ENCODE results near the gene TREM1.
"Not testable (repeated sequence)": the region's sequence is repeated elsewhere in the genome, so short reads cannot be mapped to it uniquely, and the experiment has no call there.

TREM1 gene

GRCh38 chr6:41286544-41287346, at the start of gene TREM1:
TREM1 (minus strand) TSS chr6:41286682; CDS start chr6:41286655, 27 bp downstream.
- DNase-seq, result peak; percentile 63

DNA sequence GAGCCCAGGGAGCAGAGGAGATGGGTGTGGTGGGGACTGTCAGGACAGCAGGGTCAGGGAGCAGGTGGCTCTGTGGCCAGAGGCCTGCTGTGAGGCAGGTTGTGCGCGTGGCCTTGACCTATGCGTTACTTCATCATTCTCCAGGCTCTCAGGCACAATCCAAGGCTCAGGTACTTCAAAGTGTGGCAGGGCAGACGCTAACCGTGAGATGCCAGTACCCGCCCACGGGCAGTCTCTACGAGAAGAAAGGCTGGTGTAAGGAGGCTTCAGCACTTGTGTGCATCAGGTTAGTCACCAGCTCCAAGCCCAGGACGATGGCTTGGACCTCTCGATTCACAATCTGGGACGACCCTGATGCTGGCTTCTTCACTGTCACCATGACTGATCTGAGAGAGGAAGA, 49.5 kb upstream of the TREM1 start:
- no peak for DNase-seq

- no peak for DNase-seq
These were observed 48.8 kb upstream of the TREM1 start, which contains the start of gene NCR2 for GRCh38 chr6:41335296-41335695. NCR2 (plus strand) TSS chr6:41335608; CDS start chr6:41335877, 269 bp downstream.

DNA sequence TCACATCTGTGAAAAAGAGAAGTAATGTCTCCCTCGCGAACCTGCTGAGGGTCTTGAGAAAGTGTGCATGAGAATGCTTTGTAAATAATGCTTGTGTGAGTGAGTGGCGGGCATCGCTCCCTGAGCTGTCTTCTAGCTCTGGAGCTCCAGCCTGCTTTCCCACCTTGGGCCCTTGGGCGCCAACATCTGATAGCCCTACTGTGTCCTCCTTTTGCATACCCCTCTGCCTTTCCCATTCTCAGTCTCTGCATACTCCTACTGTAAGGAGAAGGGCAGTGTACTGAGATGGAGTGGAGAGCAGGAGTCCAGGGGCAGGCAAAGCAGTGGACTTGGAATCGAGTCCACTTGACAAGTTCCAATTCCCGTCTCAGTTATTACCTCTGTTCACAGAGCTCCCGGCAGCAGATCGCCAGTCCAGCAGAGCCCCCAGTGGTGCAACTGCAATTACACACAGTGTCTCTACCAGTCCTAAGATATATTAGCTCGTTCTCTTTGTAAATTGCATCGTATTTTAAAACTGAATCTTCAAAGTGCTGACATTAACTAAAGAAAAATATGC, 48.1 kb upstream of the TREM1 start:
- DNase-seq, result no peak

- no peak for DNase-seq
These were observed 46.6 kb upstream of the TREM1 start for GRCh38 chr6:41332842-41333736.

GRCh38 chr6:41332241-41332640, 45.8 kb upstream of the TREM1 start:
- no peak for DNase-seq

GRCh38 chr6:41331401-41332150, 45.1 kb upstream of the TREM1 start:
- DNase-seq, result no peak

- DNase-seq, result no peak
These were observed 40.7 kb upstream of the TREM1 start for GRCh38 chr6:41327177-41327576.

DNA sequence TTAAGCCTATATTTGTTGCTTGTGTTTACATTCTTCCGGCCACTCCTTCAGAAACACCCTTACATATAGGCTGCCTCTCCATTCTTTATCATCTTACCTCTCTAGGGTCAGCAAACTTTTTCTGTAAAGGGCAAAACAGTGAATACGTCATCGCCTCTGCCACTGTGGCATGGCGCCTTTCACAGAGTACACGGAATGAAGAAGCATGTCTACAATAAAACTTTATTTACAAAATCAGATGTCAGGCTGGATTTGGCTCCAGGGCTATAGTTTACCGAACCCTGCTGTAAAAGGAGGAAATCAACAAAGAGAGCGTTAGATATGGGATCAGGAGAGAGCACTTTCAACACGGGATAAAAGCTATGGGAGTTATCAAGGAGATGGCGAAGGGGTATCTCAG, 39.6 kb upstream of the TREM1 start:
- no peak for DNase-seq

- DNase-seq, result no peak
These were observed 39.1 kb upstream of the TREM1 start for GRCh38 chr6:41325446-41326066.

DNA sequence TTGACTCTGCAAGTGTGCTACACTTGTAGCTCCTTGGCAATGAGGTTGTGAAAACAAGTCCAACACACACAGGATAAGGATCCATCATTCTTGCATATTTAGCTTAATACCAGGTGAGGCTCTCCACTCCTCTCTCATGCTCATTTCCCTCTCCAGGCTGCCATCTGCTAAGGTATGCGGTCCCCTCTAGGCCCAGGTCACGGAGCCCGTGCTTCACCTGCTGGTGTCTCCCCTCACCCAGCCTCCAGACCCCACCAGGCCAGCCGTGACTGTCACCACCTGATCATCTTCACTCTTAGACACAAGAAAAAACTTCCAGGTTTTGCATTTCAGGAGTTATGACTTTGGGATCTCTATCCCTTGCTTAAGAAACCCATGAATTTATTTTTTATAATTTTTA, 34.7 kb upstream of the TREM1 start:
- DNase-seq, result no peak

- DNase-seq, result peak; percentile 75
These were observed 32.4 kb upstream of the TREM1 start for GRCh38 chr6:41318654-41319565.

GRCh38 chr6:41318261-41318653, 31.8 kb upstream of the TREM1 start:
- DNase-seq, result no peak

- DNase-seq, result no peak
These were observed 29.6 kb upstream of the TREM1 start for GRCh38 chr6:41315943-41316620.

- no peak for DNase-seq
These were observed 28.7 kb upstream of the TREM1 start for GRCh38 chr6:41315203-41315602.

GRCh38 chr6:41306187-41306854, 19.8 kb upstream of the TREM1 start:
- peak; percentile 17 for DNase-seq

GRCh38 chr6:41302638-41303037, 16.2 kb upstream of the TREM1 start:
- DNase-seq, result no peak

DNA sequence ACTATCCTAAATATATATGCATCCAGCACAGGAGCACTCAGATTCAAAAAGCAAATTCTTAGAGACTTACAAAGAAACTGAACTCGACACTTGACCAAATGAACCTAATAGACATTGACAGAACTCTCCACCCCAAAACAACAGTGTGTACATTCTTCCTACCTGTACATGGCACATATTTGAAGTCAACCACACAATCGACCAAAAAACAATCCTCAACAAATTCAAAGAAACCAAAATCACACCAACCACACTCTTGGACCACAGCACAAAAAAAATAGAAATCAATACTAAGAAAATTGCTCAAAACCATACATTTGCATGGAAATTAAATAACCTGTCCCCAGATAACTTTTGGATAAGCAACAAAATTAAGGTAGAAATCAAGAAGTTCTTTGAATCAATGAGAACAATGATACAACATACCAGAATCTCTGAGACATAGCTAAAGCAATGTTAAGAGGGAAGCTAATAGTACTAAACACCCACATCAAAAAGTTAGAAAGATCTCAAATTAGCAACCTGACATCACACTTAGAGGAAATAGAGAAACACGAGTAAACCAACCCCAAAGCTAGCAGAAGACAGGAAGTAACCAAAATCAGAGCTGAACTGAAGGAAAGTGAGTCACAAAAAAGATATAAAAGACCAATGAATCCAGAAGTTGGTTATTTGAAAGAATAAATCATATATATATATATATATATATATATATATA, 12.5 kb upstream of the TREM1 start:
- DNase-seq, result no peak

DNA sequence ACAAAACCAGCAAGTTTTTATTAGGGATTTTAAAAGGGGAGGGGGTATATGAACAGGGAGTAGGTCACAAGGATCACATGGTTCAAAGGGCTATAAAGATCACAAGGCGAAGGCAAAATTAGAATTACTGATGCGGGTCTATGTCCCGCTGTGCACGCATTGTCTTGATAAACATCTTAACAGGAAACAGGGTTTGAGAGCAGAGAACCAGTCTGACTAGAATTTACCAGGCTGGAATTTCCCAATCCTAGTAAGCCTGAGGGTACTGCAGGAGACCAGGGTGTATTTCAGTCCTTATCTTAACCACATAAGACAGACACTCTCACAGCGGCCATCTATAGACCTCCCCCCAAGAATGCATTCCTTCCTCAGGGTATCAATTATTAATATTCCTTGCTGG, 10.8 kb upstream of the TREM1 start:
- DNase-seq, result not testable (repeated sequence)

All from NK-92 treated with Interleukin-12 subunit alpha and Interleukin-12 subunit beta, amount 100 ng/mL, for 24 hours (cell line).